Transverse colon (tissue), 4 donors: ENCODE data around the gene CBX8.

Experiments
- POLR2A ChIP-seq: fragments of 450-650 bp; IDR thresholded peaks from one replicate; pipeline ENCODE4 v1.6.1; 2016; ENCODE audit warnings: antibody characterized with exemption, mild to moderate bottlenecking, moderate library complexity
- POLR2AphosphoS5 ChIP-seq, 3 donors: sonication (generic); formaldehyde crosslinking; IDR thresholded peaks; one replicate each; pipeline ENCODE4 v1.6.1; 2016; ENCODE audit warnings: antibody characterized with exemption in 3 of 3
- TF ChIP-seq, protein P1 (sequence below), 5 experiments: fragments of 200-600 bp in 3 of 5; fragments of 450-650 bp in 2 of 5; sonication (generic) in 3 of 5; IDR thresholded peaks; 1 replicate in 2 of 5; 2 replicates in 3 of 5; pipeline ENCODE4 v1.5.1; 2016 to 2017; ENCODE audit warnings: antibody characterized with exemption in 5 of 5, inconsistent platforms in 3 of 5, mild to moderate bottlenecking in 2 of 5, moderate library complexity in 1 of 5

DNA sequence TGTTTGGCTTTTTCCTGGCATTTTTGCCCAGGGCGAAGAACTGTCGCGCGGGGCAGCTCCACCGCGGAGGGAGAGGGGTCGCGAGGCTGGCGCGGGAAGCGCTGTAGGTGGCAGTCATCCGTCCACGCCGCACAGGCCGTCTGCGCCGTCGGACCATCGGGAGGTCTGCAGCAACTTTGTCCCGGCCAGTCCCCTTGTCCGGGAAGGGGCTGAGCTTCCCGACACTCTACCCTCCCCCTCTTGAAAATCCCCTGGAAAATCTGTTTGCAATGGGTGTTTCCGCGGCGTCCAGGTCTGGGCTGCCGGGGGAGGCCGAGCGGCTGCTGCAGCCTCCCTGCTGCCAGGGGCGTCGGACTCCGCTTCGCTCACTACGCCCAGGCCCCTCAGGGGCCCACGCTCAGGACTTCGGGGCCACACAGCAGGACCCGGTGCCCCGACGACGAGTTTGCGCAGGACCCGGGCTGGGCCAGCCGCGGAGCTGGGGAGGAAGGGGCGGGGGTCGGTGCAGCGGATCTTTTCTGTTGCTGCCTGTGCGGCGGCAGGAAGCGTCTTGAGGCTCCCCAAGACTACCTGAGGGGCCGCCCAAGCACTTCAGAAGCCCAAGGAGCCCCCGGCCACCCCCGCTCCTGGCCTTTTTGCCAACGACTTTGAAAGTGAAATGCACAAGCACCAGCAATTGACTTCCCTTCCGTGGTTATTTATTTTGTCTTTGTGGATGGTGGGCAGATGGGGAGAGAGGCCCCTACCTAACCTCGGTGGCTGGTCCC lies 44.7 kb upstream of the CBX8 start:
- TF ChIP-seq, protein P1, sequence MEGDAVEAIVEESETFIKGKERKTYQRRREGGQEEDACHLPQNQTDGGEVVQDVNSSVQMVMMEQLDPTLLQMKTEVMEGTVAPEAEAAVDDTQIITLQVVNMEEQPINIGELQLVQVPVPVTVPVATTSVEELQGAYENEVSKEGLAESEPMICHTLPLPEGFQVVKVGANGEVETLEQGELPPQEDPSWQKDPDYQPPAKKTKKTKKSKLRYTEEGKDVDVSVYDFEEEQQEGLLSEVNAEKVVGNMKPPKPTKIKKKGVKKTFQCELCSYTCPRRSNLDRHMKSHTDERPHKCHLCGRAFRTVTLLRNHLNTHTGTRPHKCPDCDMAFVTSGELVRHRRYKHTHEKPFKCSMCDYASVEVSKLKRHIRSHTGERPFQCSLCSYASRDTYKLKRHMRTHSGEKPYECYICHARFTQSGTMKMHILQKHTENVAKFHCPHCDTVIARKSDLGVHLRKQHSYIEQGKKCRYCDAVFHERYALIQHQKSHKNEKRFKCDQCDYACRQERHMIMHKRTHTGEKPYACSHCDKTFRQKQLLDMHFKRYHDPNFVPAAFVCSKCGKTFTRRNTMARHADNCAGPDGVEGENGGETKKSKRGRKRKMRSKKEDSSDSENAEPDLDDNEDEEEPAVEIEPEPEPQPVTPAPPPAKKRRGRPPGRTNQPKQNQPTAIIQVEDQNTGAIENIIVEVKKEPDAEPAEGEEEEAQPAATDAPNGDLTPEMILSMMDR (IDR thresholded peaks at IDR 0.05): no peak
- TF ChIP-seq POLR2A (no peak), POLR2AphosphoS5 (IDR thresholded peaks at IDR 0.05) (no peak)
